AG10803 (cell line): ENCODE results near the gene HES7.

ENCODE experiments used
- DNase-seq: peaks from one replicate; pipeline ENCODE4 v3.0.0; 2010; ENCODE audit warnings: low read depth
- H3K4me3 ChIP-seq: 2 replicates; pipeline ENCODE4 v1.5.1; 2011; ENCODE audit warnings: mild to moderate bottlenecking, low read length, control low read depth
- TF ChIP-seq, protein P1 (sequence below): conservative IDR thresholded peaks from 2 replicates; pipeline ENCODE4 v1.5.1; 2011; ENCODE audit warnings: mild to moderate bottlenecking, low read length, control low read depth, inconsistent platforms

The HES7 gene

GRCh38 chr17:8150194-8151119, 26.6 kb upstream of the HES7 start:
- H3K4me3 ChIP-seq = peak overlapping the region; percentile 98
- DNase-seq = no peak
- TF ChIP-seq, protein P1, sequence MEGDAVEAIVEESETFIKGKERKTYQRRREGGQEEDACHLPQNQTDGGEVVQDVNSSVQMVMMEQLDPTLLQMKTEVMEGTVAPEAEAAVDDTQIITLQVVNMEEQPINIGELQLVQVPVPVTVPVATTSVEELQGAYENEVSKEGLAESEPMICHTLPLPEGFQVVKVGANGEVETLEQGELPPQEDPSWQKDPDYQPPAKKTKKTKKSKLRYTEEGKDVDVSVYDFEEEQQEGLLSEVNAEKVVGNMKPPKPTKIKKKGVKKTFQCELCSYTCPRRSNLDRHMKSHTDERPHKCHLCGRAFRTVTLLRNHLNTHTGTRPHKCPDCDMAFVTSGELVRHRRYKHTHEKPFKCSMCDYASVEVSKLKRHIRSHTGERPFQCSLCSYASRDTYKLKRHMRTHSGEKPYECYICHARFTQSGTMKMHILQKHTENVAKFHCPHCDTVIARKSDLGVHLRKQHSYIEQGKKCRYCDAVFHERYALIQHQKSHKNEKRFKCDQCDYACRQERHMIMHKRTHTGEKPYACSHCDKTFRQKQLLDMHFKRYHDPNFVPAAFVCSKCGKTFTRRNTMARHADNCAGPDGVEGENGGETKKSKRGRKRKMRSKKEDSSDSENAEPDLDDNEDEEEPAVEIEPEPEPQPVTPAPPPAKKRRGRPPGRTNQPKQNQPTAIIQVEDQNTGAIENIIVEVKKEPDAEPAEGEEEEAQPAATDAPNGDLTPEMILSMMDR = no peak

- no peak overlapping the region for H3K4me3 ChIP-seq
- TF ChIP-seq, protein P1 = no peak
- DNase-seq = no peak
These were observed 25.7 kb upstream of the HES7 start for GRCh38 chr17:8149419-8150193.

DNA sequence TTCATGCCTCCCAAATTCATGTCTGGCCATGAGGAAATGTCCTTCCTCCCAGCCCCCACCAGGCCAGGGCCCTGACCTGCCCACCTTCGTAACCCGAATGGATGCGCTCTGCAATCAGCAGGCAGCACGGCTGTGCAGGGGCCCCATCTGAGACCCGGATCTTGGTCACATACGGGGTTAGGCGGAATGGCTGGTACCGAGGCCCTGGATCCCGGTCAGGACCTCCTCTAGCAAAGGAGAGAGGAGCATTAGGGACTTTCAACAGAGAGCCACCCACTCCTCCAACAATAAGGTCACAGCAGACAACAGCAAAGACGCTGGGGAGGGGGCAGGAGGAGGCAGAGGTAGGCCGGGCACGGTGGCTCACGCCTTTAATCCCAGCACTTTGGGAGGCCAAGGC, 24.7 kb upstream of the HES7 start:
- H3K4me3 ChIP-seq = no peak overlapping the region
- DNase-seq = no peak
- TF ChIP-seq, protein P1 = no peak

GRCh38 chr17:8147805-8148404, 24.0 kb upstream of the HES7 start:
- TF ChIP-seq, protein P1 = no peak
- no peak overlapping the region for H3K4me3 ChIP-seq
- no peak for DNase-seq

GRCh38 chr17:8147141-8147804, 23.4 kb upstream of the HES7 start:
- no peak overlapping the region for H3K4me3 ChIP-seq
- TF ChIP-seq, protein P1 = no peak
- no peak for DNase-seq

GRCh38 chr17:8146381-8147140, 22.7 kb upstream of the HES7 start:
- TF ChIP-seq, protein P1 = no peak
- no peak for DNase-seq
- H3K4me3 ChIP-seq = no peak overlapping the region
